ENCODE measurements around the gene FAM163B. TPM values are rescaled to one million over a fixed set of nuclear protein-coding genes. Genes with fewer than 3 reads are reported as not detected.

The FAM163B gene
- total and polyA plus RNA-seq, 2 of the 8 experiments (the other 6 are each of a cell fraction or from before 2014, with no cell fraction given) = 0.63 to 1.0 TPM

DNA sequence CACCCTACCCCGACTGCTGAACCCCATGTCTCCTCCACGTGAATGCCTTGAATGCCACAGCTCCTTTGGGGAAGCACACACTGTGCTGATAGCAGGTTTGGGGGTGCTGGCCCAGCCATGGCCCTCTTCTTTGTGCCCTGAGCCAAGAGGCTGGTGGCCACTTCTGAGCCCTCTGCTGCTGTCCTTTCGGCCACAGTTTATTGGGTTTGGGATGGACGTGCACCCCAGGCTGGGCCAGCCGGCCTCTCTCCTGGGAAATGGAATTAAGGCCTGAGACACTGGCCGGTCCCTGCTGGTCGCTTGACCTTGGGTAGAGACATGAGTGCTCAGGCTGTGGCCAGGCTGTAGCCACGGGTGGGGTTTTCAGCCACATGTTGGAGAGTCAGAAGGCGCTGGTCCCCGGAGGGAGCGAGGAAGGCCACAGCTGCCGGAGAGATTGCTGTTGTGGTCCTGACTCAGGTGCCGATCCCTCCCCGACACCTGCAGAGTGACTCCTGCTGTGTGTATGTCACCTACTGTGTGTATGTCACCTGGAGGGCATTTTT is 26.6 kb downstream of the FAM163B start:
- DNase-seq (ENCODE audit: low read depth in 1 of 2, low spot score in 2 of 2) (no peak), FAIRE-seq (no peak)
- Histone ChIP-seq H4K20me1 (replicated peaks in 1 of 2; ENCODE audit: control insufficient read depth in 1 of 2, insufficient read depth in 2 of 2, low read length in 2 of 2) (no peaks in the 10 kb centered on the region), H4K5ac (ENCODE audit: insufficient read length, low read depth, low read length) (no peak overlapping the region), H4K8ac (ENCODE audit: extremely low read depth, insufficient read depth, low read length) (peak overlapping the region; percentile 52; the same call in 1 of the 2 replicates), H3K9me3 (ENCODE audit: insufficient read depth in 2 of 2, low read depth in 1 of 2, low read length in 1 of 2) (no peaks in the 10 kb centered on the region), H3K14ac (ENCODE audit: insufficient read length) (no peak overlapping the region), H3K23ac (ENCODE audit: insufficient read length) (no peak overlapping the region), H3K79me2 (ENCODE audit: control insufficient read depth in 1 of 2, insufficient read depth in 2 of 2, low read length in 2 of 2) (no peaks in the 10 kb centered on the region), H2BK5ac (ENCODE audit: low read depth, low read length) (0 out of 2 replicates have a peak overlapping the region, but pooled peaks have one; percentile 21), H2BK12ac (ENCODE audit: low read depth, low read length) (peak overlapping the region; percentile 60; the same call in 1 of the 2 replicates), H3K4me2 (ENCODE audit: insufficient read depth in 1 of 2, low read depth in 2 of 2, low read length in 2 of 2) (no peak overlapping the region), H2BK20ac (ENCODE audit: low read length) (no peak overlapping the region), H3K9ac (replicated peaks in 1 of 4; ENCODE audit: extremely low read depth in 1 of 4, low read depth in 3 of 4, low read length in 3 of 4) (no peak overlapping the region), H3K27me3 (replicated peaks in 1 of 4; ENCODE audit: control insufficient read depth in 3 of 4, extremely low read depth in 1 of 4, insufficient read depth in 3 of 4, low read length in 3 of 4) (no peaks in the 10 kb centered on the region), H3K27ac (ENCODE audit: low read depth, low read length) (no peak overlapping the region), H3K56ac (replicated peaks; ENCODE audit: insufficient read length, low read depth, low read length) (no peak overlapping the region), H4K91ac (replicated peaks; ENCODE audit: insufficient read length, low read length) (no peak overlapping the region), H3K18ac (ENCODE audit: extremely low read depth, low read length) (no peak overlapping the region; the same call in 1 of the 2 replicates), H3K4me1 (replicated peaks in 1 of 4; ENCODE audit: control insufficient read depth in 3 of 4, insufficient read depth in 4 of 4, low read length in 3 of 4) (peaks cover 3 to 26% (median 19%) of the 10 kb centered on the region in 4 experiments), H3K4me3 (ENCODE audit: extremely low read depth in 1 of 4, insufficient read depth in 2 of 4, low read depth in 3 of 4, low read length in 4 of 4) (no peak overlapping the region), H3K23me2 (ENCODE audit: low read depth, low read length) (no peaks in the 10 kb centered on the region), H3K4ac (replicated peaks; ENCODE audit: insufficient read length, low read depth, low read length) (no peak overlapping the region), H3K36me3 (ENCODE audit: control insufficient read depth in 2 of 4, insufficient read depth in 4 of 4, low read length in 3 of 4) (no peaks in the 10 kb centered on the region), H2BK120ac (replicated peaks; ENCODE audit: low read depth, low read length) (no peak overlapping the region), H2AFZ (ENCODE audit: low read length) (no peak overlapping the region), H2BK15ac (ENCODE audit: low read length) (0 out of 2 replicates have a peak overlapping the region, but pooled peaks have one; percentile 72), H2AK5ac (ENCODE audit: low read depth, low read length) (0 out of 2 replicates have a peak overlapping the region, but pooled peaks have one; percentile 75), H3K79me1 (ENCODE audit: low read depth, low read length) (no peaks in the 10 kb centered on the region)
- POLR2A ChIA-PET (ENCODE audit: partially characterized antibody) = interaction anchor here (1.4 to 3.3 kb wide), 2 partner anchors 8 to 11 kb away, joined by 4 to 7 read pairs; no protein-coding TSS in a partner anchor
- 90% methylated on average over 14 of the region's 14 CpGs; no CpG with 5 or more reads in 1 of the 2 experiments for WGBS, 2 experiments (ENCODE audit: extremely low coverage in 1 of 2, insufficient coverage in 1 of 2, insufficient read length in 1 of 2, insufficient replicate concordance in 2 of 2, low coverage in 1 of 2, low lambda C conversion rate in 2 of 2, missing lambda C conversion rate in 1 of 2)
- CTCF ChIA-PET (ENCODE audit: partially characterized antibody) = interaction anchor here (0.9 to 5.3 kb wide), 8 partner anchors 8 to 96 kb away, joined by 3 to 46 read pairs (median 4); no protein-coding TSS in a partner anchor
- TF ChIP-seq SIX5 (IDR thresholded peaks at IDR 0.05; ENCODE audit: low read depth, low read length) (no peak), RAD21 (IDR thresholded peaks at IDR 0.05 in 1 of 2, conservative IDR thresholded peaks at IDR 0.05 in 1 of 2; ENCODE audit: low read depth in 2 of 2, low read length in 2 of 2) (no peak), BCL11A (IDR thresholded peaks at IDR 0.05; ENCODE audit: low read depth in 2 of 2, low read length in 2 of 2) (no peak), EP300 (IDR thresholded peaks at IDR 0.05; ENCODE audit: borderline replicate concordance in 1 of 2, low read depth in 2 of 2, low read length in 2 of 2) (no peak), TCF12 (IDR thresholded peaks at IDR 0.05; ENCODE audit: low read depth, low read length) (no peak), BACH1 (IDR thresholded peaks at IDR 0.05; ENCODE audit: low read length) (no peak), HDAC2 (IDR thresholded peaks at IDR 0.05; ENCODE audit: borderline replicate concordance in 1 of 2, low read depth in 2 of 2, low read length in 2 of 2) (no peak), NANOG (IDR thresholded peaks at IDR 0.05; ENCODE audit: insufficient read depth, low read depth, low read length, poor library complexity, severe bottlenecking) (no peak)
- TF ChIP-seq, protein P1, sequence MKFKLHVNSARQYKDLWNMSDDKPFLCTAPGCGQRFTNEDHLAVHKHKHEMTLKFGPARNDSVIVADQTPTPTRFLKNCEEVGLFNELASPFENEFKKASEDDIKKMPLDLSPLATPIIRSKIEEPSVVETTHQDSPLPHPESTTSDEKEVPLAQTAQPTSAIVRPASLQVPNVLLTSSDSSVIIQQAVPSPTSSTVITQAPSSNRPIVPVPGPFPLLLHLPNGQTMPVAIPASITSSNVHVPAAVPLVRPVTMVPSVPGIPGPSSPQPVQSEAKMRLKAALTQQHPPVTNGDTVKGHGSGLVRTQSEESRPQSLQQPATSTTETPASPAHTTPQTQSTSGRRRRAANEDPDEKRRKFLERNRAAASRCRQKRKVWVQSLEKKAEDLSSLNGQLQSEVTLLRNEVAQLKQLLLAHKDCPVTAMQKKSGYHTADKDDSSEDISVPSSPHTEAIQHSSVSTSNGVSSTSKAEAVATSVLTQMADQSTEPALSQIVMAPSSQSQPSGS (IDR thresholded peaks at IDR 0.05; ENCODE audit: low read length) = no peak

All from H1 (cell line).